ENCODE measurements around the gene HDX.
"Not testable (repeated sequence)": the region's sequence is repeated elsewhere in the genome, so short reads cannot be mapped to it uniquely, and the experiment has no call there.

HDX gene

DNA sequence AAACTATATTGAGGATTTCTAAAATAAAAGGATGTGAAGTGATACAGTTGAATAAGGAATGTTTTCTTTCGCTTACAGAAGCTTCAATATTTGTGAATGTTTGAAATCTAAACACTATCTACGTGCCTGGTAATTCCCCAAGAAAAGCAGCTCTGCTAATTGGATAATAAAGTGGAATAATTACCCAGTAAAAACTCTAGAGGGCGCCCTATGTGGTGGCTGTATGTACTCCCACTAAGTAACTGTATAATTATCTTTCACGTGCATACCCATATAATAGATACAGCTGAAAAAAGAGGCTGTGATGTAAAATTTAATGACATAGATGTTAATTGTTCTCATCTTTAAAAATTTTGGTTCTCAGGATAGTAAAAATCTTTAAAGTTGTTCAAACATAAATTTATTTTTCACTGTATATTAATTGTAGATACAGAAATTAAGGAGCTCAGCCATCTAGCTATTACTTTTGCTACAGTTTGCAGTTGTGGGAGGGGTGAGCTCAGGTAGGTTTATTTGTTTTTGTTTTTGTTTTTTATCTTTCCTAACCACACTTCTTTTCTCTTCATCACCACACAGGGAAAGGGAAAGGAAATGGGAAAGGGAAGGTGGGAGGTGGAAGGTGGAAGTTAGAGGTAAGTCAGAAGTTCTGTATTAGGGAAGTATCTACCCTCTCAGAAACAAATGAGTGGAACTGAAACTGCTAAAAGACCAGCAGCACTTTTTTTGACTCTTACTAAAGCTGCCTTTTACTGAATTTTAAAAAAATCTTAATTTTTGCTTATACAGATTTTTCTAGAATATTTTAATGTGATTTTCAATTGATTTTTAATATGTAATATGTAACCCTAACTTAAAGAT is 162.5 kb downstream of the HDX start:
- DNase-seq, result peak; percentile 22

DNA sequence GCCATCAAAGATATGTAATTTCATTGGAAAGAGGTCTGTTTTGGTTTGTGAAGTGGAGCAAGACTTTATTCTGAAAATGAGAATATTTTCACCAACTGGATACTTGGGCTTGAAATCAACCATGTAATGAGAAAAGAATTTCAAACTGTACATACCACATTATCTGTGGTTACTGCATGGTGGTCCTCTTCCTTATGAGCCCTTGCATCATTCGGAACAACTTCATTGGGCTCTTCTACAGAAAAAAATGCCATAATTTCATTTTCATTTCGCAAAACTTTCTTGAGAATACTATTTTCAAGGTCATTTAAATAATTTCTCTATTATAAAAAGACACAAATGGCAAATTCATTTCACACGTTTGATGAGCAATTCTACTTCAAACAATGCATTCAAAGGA is 165.6 kb downstream of the HDX start:
- DNase-seq, result no peak

DNA sequence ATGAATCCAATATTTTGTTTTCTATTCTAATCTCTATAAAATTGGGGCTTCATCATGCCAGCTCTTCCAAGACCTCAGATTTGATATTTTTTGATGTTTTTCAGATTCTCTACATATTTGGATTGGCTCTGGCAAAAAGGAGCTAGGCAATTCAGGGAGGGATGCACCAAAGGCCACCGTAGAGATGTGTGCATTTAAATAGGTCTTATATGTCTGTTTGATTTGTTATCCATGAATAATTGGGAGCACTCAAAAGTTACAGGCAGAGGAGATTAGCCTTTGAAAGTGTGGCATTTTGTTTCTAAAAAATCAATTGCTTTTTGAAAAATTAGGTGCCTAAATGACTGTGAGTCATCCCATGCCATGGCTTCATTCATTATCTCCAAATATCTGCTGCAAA is 167.1 kb downstream of the HDX start:
- DNase-seq, result no peak

DNA sequence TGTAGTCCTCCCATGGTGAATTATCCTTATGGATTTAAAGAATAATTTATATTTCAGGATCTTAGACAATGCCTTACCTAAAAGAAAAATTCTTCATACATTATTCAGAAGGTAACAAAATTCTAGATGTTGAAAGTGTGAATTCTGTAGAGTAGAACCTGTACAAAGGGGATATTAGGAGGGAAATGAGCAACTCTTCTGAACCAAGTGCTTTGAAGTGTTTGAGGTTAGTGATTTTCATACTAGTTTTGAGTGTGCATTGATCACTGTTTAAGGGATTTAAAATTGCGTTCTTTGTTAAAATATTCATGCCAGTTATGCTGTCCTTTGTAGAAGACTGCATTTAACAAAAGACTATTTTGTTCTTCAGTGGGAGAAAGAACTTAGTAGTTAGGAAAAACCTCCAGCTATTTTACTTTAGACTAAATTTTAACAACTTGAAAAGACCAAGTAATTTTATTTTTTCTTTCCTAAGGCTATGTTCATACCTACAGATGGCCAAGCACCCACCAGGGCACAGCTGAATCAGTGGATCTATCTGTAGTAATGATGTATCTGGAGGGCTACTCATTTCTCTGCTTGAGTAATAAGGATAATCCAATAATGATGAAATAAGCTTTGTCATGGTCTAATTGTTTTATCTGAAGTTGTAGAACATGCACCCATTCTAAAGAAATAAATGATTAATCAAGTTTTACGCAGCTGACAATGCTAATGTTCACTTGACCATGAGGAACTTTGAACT is 180.0 kb downstream of the HDX start:
- no peak for DNase-seq

DNA sequence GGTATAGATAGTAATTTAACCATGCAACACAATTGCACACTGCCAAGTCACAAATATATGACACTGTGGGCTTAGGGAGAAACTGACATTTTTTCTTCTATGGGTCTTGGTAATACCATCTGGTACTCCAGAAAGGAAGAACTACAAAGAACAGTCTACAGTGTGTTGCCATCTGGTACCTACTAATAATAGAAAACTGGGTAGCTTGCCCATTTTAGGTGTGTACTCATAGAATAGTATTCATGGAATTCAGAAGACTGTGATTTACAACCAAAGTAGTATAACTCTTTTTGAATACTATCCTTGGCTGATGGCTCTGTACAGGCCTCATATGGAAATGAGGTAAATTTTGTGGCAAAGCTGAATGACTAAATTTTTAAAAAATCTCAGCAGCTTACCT is 181.6 kb downstream of the HDX start:
- no peak for DNase-seq

DNA sequence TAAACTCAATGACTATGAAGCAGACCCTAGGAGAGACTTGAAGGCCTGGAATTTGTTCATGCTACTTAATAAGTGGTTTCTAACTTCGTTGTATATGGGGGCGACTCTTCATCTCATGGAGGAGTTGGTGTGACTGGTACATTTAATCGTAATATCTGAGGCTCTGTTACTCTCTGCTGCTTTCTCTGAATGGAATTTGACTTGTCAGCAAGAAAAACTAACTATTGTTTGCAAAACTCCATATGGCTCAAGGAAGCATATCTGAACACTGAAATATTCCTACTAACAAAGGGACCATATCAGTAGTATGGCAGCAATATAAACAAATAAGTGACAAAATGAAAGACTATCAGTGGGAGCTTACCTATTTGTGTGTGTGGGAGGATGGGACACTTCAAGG is 182.2 kb downstream of the HDX start:
- no peak for DNase-seq

DNA sequence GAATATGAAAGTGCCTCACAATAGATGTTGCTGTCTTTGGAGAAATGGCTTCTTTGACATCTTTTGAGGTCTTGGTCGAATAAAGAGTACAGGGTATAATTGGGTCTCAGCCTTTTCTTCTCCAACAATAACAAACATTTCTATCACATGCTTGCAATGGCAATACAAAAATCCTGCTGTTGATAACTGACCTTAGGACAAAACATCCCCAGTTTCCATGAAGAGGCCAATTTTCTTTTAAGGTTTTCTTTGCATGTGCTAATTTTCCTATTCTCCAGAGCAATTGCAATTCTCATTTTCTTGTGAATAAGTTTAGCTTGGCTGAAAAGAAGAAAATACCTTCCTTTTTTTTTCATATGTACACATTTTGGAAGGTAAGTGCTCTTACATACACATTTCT is 183.6 kb downstream of the HDX start:
- no peak for DNase-seq

DNA sequence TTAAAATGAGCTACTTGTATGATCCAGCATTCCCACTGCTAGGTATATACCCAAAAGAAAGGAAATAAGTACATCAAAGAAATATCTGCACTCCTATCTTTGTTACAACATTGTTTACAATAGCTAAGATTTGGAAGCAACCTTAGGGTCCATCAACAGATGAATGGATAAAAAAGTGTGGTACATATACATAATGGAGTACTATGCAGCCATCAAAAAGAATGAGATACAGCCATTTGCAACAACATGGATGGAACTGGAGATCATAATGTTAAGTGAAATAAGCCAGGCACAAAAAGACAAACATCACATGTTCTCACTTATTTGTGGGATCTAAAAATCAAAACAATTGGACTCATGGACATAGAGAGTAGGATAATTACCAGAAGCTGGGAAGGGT is 186.3 kb downstream of the HDX start:
- not testable (repeated sequence) for DNase-seq

Measured in NCI-H1105 treated with DMSO at 0.1 percent for 48 hours (cell line).